ENCODE results near the gene PNPLA2.

The PNPLA2 gene

GRCh38 chr11:860234-861104, 41.8 kb downstream of the PNPLA2 start:
- no peak for DNase-seq (ENCODE audit: low read depth in 2 of 2)

DNA sequence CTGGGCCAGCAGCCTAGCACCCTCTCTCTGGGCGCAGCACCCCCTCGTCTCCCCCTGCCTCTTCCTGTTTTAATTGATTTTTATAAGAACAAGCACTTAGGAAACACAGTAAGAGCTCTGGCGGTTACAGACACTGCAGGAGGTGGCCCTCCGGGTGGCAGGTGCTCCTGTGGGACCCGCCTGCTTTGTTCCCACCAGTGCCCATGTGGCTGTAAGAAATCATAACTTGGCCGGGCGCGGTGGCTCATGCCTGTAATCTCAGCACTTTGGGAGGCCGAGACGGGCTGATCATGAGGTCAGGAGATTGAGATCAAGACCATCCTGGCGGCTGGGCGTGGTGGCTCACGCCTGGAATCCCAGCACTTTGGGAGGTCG, 42.4 kb downstream of the PNPLA2 start:
- DNase-seq (ENCODE audit: low read depth in 2 of 2) = no peak

- DNase-seq (ENCODE audit: low read depth in 2 of 2) = no peak
Measured at GRCh38 chr11:862081-862661, 43.5 kb downstream of the PNPLA2 start.

GRCh38 chr11:862696-863022, 43.9 kb downstream of the PNPLA2 start:
- DNase-seq (ENCODE audit: low read depth in 2 of 2) = no peak

- DNase-seq (ENCODE audit: low read depth in 2 of 2) = no peak
Measured at GRCh38 chr11:863023-863909, 44.6 kb downstream of the PNPLA2 start.

GRCh38 chr11:863910-864827, 45.5 kb downstream of the PNPLA2 start:
- no peak for DNase-seq (ENCODE audit: low read depth in 2 of 2)

GRCh38 chr11:864898-865297, 46.2 kb downstream of the PNPLA2 start:
- no peak for DNase-seq (ENCODE audit: low read depth in 2 of 2)

- no peak for DNase-seq (ENCODE audit: low read depth in 2 of 2)
Measured at GRCh38 chr11:865462-866430, 47.0 kb downstream of the PNPLA2 start.

DNA sequence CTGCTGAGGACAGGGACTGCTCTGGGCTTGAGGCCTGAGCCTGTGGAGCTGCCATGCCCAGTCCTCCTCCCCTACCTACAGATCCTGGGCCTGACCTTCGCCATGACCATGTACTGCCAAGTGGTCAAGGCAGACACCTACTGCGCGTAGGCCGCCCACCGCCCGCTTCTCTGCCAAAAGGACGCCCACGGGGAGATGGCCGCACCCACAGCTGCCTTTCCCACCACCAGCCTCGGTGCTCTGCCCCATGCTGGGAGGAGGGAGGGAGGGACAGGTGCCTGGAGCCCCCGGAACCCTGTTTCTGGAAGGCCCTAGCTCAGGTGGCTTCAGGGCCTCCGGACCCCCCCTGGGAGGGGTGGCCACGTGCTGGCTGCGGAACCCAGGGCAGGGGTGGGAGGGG, 47.8 kb downstream of the PNPLA2 start:
- DNase-seq (ENCODE audit: low read depth in 2 of 2) = no peak

DNA sequence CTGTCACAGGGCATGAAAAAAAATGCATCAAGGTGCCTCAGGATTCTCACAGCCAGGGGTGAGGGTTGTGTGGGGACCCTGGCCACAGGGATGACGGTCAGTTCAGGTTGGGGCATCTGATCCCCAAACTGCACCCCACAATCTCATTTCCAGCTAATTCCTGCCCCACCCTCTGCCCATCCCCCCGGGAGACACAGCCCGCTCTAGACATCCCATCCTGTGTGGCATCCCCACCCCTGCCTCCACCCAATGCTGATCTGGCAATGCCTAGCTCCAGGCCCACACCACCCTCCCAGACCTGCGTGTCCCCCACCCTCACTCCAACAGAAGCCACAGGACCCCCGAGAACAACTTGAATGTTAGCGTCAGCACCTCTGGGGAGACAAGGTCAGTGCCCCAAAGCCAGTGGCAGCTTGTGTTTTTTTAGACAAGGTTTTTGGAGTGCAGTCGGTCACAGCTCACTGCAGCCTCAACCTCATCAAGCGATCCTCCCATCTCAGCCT, 49.2 kb downstream of the PNPLA2 start:
- DNase-seq (ENCODE audit: low read depth in 2 of 2) = no peak

GRCh38 chr11:868394-868793, 49.7 kb downstream of the PNPLA2 start:
- no peak for DNase-seq (ENCODE audit: low read depth in 2 of 2)

GRCh38 chr11:868802-869201, 50.1 kb downstream of the PNPLA2 start:
- DNase-seq (ENCODE audit: low read depth in 2 of 2) = no peak

- no peak for DNase-seq (ENCODE audit: low read depth in 2 of 2)
Measured at GRCh38 chr11:869399-870126, 50.8 kb downstream of the PNPLA2 start.

DNA sequence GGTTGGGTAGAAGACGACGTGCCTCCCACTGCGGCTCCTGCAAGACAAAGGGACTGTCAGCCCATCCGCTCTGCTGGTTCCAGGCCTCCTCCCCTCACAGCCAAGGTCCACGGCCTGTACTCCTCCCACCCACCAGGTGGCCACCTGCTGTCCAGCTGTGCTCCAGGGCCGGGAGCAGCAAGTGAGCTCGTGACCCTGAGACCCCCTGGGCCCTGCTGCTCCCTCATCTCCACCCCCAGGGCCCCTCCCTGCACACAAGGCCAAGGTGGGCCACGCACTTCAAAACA, 51.4 kb downstream of the PNPLA2 start:
- DNase-seq (ENCODE audit: low read depth in 2 of 2) = no peak

- no peak for DNase-seq (ENCODE audit: low read depth in 2 of 2)
Measured at GRCh38 chr11:870418-870817, 51.7 kb downstream of the PNPLA2 start.

DNA sequence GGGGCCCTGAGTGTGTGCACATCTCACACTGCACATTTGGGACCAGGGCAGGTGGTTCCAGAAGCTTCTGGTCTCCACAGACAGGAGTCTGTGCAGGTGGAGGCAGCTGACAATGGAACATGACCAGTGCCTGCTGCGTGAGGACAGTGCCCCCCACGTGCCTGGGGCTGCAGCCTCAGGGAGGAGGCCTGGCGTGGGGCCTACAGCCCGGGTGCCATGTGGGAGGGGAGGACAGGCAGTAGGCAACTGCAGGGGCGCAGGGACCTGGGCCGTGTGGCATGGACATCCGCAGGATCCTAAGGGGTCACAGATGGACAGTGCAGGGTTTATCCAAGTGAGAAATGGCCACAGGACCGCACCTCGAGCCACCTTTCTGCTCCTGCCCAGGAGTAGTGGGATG, 52.8 kb downstream of the PNPLA2 start:
- DNase-seq (ENCODE audit: low read depth in 2 of 2) = no peak

DNA sequence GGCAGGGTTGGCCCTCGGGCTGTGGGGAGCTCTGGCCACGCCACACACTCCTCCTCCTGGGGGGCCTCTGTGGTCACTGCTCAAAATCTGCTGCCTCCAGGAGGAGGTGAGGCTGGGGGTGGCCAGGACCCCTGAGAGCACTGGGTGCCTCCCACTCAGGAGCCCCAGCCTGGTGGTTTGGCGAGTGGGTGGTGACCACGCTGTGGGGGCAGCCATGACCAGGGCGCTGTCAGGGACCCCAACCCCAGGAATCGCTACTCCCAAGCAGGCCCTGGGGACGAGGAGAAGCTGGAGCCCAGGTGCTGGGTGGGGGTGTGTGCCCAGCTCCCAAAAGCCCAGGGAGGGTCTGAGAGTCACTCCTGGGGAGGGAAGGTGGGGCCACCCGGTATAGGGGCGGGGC, 54.1 kb downstream of the PNPLA2 start:
- no peak for DNase-seq (ENCODE audit: low read depth in 2 of 2)

DNA sequence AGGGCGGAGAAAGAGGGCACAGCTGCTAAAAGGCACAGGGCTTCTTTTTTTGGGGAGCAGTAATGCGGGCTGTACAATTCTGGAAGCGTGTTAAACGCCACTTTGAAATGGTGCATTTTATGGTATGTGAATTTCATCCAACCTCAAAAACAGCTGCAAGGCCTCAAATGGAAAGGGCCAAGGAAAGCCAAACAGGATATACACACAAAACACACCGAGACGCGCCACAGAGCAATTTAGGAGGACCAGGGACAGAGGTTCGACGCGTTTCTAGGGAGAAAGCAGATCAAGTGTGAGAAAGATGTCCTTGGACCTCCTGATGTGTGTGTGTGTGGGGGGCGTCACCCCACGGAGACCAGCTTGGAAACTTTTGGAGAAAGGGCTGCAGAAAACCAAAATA, 55.0 kb downstream of the PNPLA2 start:
- no peak for DNase-seq (ENCODE audit: low read depth in 2 of 2)
